Measurements from ENCODE around the gene EML5.

GRCh38 chr14:88821378-88821777, 28.6 kb upstream of the EML5 start:
- no peak for TF ChIP-seq POLR2A (IDR thresholded peaks at IDR 0.05; ENCODE audit: low read length)
- no peak for TF ChIP-seq GATA1 (IDR thresholded peaks at IDR 0.05; ENCODE audit: low read depth, low read length)
